Fibroblast of skin of left biceps (primary cell): ENCODE measurements around the gene CACNA1H.

Source experiments
- DNase-seq, 2 experiments: peaks; one replicate each; pipeline ENCODE4 v3.0.0-alpha.2; 2013; ENCODE audit warnings: low read depth in 2 of 2

The CACNA1H gene

DNA sequence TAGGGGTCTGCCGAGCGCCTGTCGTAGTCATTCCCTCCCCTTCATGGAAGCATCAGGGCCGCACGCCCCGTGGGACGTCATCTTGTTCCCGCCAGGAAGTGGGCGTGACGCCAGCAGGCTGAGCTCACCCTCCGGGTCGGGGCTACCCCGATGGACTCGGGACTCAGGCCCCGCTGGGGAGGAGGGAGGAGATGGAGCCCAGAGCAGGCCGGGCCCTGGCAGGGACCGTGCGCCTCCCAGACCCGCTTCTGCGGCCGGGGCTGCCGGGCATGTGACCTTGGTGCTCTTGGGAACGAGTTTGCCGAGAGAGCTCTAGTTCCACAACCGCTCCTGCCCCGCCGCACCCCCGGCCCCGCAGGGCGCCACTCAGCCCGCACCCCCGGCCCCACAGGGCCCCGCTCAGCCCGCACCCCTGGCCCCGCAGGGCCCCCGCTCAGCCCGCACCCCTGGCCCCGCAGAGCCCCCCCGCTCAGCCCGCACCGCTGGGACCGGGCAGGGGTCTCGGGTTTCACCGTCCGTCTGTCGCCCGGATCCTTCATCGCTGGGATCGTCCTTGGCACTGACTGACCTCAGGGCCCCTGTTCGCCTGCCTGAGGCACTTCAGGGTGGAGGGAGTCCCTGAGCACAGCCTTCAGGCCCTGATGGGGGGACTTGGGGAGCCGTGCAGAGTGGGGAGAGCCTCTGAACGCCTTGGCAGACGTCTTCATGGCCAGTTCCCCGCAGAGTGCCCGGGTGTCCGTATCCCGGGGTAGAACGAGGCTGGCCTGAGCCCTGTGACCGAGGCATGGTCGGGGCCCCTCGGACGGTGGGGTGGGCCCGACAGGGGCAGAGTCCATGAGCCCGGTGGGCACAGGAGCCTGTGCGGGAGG, 5.8 kb downstream of the CACNA1H start:
- no peak for DNase-seq

DNA sequence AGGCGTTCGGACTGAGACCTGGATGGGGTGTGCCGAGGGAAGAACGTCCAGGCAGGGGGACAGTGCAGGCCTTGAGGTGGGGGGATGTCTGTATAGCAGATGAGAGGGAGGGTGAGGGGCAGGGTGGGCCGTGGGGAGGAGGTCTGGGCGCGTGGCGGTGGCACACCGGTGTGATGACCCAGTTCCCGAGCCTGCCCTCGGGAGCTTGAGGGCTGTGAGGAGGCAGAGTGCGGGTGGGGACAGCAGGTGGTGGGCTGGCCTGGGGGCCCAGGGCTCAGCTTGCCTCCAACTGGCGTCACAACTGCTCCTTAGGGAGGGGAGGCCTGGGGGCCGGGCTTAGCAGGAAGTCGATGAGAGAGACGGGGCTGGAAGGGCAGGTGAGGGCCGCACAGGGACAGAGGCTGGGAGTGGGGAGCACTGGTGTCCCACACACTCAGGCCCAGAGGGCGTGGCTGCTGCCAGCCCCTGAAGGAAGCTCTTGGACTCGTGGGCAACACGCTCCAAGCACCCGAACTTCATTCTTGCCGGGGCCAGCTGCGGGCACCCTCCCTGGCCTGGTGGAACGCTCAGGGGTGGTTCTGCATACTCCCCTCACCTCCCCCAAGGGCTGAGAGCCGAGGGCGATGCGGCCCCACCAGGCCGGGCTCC, 6.5 kb downstream of the CACNA1H start:
- DNase-seq = no peak

DNA sequence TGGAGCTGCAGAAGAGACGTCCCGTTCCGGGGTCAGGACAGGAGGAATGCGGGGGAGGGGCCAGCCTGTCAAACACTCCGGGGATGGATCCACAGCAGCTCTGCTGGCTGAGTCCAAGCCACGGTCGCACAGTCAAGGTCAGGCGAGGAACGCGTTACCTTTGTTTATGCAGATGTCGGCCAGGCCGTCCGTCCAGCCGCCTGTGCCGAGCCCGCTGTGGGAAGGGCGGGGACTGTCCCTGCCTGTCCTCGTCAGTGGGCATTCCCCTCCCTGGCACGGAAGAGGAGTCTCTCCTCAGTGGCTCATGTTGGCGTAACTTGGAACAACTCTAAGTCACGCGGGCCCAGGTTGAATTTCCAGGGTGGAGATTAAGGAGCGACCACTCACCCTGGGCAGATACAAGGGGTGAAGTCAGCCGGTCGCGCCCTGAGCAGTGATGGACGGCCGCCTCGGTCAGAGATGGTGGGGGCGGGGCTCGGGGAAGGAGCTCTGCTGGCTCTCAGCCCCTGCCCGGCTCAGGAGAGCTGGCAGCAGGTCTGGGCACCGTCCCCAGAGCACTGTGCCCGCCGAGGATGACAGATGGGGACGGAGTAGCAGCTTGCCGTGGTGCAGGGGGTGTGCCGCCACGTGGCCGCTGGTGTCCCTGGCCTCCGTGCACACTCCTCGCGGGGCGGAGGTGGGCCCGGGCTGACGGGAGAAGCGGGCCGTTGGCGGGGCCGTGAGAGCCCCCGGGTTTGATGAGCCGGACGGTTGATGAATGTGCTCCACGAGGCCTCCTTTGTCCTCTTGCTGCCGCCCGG, 7.3 kb downstream of the CACNA1H start:
- no peak for DNase-seq

DNA sequence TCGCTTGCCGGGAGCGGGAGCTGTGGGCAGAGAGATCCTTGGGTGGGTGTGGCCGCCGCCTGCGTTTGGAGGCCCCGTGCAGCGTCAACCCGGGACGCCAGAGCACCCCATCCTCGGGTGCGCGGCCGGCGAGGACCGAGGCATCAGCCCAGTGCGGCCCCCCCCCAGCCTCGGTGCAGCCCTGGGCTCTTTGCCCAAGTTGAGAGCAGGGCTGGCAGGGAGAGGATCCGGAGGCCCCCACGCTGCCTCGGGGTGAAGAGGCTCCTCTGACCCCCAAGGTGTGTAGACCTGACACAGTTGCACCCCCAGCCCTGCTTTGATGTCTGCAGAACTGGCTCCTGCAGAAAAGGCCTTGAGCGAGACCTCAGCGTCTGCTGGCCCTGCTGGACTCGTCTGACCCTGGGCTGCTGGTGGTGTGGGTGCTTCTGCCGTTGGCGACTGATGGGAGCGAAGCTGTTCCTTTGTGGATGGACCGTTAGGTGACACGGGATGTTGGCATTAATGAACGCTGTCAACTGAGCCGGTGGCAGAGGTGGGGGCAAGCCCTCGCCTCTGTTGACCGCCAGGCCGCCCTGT, 8.0 kb downstream of the CACNA1H start:
- DNase-seq = no peak

DNA sequence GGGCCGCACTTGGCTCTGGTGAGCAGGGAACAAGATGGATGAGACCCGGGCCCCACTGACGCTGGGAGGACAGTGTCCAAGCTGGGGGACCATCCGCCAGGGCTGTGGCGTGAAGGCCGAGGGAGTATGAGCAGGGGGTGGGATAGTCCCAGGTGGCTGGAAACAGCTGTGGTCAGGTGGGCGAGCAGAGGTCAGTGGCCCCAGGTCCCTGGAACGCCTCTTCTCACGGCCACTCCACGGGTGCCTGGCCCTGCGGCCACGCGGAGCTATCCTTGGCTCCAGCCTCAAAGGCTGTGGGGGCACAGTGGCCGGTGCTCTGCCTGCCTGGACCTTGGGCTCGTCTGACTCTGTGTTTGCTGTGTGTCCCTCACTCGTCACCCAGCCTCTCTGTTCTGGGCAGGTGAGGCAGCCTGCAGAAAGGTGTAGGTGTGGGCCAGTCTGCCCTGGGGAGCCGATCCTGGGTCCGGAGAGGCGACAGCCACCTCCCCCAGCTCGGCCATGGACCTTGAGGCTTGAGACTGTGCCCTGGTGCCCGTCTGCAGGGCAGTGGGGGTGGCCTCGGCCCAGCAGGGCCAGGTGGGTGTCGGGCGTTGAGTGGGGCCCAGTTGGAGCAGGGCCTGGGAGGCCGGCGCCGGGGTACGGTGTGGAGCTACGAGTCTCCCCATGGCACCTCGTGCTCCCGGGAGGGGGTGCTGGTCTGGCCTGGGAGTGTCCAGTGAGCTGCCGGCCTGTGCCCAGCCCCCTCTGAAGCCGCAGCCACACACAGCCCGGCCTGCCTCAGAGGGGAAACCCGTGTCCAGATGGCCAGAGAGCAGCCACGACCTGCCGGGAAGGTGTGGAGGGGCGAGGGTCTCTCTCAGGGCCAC, 10.0 kb downstream of the CACNA1H start:
- DNase-seq = no peak

DNA sequence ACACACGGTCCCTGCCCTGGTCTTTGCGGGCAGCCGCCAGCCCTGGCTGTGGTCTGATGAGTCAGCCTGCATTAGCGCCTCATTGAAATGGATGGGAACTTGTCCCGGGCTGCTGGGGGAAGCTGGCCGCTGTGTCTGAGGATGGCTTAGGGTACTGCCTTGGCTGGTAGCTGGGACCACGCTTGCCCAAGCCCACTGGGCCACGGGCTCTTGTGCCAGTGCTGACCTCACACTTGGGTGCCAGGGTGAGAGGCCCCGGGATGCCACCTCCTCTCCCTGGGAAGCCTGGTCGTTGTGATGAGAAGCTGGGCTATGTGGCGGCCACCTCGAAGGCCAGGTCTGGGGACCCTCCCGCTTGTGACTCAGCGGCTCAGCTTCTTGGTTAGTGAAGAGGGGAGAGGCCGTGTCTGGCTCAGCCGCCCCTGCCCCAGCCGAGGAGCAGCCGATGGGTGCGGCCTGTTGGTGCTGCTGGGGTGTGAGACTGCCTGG, 10.7 kb downstream of the CACNA1H start:
- no peak for DNase-seq

DNA sequence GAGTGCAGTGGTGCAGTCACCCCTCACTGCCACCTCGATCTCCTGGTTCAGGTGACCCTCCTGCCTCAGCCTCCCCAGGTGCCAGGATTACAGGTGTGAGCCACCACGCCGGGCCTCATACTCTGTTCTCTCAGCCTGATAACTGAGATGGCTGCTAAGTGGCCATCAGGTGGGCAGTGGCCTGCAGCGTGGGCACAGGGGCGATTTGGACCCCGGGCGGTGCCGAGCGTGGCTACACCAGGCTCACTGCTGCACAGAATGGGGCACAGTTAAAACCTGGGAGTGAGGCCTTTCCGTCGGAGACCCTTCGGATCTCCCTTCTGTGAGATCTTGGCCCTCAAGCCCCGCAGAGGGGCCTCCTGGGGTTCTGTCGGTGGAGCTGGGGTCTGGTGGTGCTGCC, 11.5 kb downstream of the CACNA1H start:
- no peak for DNase-seq

DNA sequence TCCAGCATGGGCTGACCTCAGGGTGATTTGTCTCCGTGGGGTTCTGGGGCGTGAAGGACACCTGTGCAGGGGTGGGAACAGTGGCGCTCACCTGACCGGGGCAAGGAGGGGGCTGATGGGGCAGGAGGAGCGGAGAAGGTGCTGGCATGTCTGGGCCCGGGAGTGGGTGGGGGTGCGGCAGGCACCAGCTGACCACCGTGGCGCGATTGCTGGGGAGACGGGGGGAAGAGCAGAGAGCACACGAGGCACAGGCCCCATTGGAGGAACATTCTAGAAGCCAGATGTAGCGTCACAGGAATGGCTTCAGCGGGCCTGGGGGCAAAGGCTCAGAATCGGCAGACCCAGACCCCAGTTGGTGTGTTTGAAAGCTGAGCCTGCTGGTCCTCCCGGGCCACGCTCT, 12.1 kb downstream of the CACNA1H start:
- no peak for DNase-seq

DNA sequence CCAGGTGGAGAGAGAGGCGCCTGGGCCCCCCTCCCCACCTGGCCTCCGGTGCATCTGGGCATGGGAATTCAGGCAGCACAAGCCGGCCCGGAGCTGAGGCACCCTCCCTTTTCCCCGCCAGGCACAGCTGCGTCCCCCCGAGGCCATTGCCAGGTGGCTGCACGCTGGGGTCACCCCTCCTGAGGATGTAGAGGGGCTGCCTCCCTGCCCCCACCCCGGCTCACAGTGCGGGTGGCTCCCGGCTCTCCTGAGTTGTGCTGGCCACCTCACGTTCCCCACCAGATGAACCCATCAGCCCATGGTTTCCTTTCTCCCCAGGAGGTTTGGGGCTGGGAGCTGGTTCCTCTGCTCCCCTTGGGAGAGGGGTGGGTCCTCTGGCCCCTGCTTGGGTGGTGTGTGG, 12.6 kb downstream of the CACNA1H start:
- no peak for DNase-seq

DNA sequence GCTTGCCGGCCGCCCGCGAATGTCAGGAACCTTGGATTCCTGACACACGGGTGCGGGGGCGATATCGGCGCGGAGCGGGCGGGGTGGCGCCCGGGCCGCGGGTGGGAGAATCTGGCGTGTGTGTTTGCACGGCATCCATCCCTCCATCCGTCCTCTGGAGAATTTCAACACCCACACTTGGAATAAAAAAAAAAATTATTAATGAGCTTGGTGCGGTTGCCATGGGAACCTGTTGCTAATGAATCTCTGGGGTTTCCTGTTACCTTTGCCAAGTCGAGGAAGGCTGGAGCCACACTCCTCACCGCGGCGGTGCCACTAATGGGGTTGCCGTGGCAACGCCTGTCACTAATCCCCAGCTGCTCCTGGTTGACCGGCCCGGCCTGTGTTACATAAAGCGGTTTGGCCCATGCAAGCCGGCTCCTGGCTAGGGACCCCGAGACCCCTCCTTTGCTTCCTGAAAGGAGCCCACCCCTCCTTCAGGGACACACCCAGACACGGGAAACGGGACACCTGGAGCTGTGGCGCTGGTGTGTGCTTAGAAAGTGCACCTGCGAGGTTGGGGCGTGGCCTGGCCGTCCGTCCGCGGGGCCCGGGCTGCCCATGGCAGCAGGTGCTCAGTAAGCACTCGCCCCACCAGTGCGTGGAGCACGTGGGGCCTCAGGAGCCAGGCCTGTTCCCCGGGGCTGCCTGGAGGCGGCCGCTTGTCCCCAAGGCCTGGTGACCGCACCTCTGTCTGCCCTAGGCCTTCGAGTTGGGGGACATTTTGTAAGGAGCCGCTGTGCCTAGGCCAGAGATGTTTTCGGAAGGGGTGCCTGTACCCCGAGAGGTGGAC, 14.6 kb downstream of the CACNA1H start:
- DNase-seq = no peak

DNA sequence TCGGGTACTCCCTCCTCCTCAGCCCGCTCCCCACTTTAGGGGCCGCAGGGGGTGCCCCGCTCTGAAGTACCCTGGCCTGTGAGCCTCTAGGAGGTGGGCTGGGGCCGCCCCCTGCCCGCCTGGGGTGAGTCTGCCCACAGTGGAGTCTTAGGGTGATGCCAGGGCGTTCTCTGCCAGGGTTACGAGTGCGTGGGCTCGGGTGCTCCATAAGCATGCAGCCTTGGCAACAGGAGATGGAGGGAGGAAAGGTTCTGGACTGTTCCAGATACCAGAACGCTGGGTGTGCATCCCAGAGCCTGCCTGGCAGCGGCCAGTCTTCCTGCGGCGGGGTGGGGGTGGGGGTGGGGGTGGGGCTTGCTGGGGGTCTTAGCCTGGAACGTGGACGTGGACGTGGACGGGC, 15.9 kb downstream of the CACNA1H start:
- DNase-seq = no peak

DNA sequence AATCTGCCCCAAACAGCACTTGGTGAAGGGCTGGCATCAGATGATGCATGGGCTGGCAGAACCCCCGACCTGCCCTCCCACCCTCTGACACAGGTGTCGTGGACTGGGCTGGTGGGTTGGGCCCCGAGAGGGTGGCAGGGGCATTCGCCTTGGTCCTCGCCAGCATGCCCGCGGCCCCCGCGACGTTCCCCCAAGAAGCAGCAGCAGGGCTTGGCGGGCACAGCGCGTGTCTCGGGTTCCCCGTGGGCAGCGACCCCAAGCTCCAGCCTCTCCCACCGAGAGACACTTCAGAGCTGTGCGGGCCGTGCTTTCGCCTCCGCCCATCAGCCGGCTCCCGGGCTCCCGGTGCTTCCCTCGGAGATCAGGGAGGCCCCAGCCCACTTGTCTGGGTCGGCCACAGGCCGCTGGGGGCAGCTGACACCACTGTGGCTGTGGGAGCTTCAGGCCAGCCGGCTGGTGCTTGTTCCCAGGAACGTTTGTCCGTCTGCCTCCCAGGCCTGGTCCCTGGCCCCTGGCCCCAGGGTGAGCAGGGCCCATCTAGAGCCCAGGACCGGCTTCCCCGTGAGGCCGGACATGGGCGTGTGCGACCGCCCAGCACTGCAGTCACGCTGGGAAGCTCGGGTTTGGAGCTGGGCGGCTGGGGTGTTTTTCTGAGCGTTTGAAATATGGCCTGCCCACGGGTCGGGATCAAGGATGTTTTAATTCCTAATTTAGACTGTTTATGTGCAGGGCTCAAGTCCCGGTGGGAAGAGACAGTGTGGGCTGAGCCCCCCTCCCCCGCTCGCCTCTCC, 16.6 kb downstream of the CACNA1H start:
- DNase-seq = no peak

DNA sequence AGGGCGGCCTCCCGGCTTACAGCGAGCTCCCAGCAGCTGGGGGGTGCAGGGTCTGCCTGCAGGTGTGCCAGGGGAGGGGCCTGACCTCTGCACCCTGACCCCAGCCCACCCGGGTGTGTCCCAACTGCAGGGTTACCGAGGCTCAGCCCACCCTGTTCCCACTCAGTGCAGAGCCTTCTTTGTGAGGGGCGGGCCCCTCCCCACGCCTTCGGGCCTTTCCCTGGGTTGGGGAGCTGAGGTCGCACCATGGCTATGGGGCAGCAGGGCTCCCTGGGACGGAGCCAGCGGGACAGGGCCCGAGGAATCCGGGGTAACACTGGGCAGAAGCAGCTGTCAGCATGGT, 17.1 kb downstream of the CACNA1H start:
- DNase-seq = no peak

DNA sequence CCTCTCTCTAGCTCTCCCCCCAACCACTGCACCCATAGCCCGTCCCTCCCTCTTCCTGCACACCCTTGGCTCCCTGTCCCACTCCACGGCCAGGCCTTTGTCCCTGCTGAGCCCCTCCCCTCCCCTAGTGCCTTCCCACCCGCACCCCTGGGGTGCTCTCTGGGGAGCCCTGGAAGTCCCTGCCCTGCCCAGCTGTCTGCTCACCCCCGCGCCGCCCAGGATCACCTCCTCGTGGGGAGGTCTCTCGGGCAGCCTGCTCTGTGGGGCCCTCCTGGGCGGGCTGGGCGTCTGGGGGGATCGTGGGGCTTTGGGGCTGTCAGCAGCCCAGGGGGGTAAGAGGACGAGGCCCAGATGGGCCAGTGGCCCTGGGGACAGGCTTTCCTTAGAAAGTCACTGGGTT, 18.1 kb downstream of the CACNA1H start:
- no peak for DNase-seq

DNA sequence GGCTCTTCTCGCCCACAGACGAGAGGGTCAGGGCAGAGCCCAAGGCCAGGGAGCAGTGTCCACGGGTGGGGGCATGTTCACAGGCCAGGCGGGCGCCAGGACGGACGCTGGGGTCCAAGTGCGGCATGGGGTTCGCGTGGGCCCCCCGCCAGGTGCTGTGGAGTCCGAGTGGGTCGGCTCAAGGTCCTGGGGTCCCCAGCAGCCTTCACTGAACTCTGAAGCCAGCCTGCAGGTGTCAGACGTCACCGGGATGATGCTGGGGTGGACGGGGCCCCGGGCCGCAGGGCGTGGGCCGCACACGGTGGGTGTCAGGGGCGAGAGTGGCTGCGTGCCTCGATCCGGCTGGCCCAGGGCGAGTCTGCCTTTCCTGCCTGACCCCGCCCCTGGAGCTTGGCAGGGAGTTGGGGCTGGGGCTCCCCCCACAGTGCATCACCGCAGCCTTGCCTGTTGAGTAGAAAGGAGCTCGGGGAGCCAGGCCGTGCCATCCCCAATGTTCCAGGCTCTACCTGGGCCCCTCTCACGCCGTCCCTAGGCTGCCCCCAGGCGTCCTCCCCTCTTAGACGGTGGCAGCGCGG, 19.0 kb downstream of the CACNA1H start:
- no peak for DNase-seq

DNA sequence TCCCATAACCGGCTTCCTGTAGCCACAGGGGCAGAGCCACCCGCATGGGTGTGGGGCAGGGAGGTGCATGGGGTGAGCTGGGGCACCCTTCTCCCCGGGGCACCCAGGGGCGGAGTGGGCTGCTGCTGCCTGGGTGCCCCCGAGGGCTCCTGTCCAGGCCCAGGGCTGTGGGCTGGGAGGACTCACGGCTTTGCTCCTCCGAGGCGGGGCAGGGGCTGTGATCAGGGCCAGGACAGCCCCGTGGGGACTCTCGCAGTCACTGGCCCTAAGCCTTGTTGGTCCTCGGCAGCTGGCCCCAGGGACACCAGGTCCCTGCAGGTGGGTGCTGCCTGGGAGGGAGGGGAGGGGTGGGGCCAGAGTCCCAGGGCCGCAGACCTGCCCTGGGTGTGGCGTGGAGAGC, 19.7 kb downstream of the CACNA1H start:
- DNase-seq = no peak

DNA sequence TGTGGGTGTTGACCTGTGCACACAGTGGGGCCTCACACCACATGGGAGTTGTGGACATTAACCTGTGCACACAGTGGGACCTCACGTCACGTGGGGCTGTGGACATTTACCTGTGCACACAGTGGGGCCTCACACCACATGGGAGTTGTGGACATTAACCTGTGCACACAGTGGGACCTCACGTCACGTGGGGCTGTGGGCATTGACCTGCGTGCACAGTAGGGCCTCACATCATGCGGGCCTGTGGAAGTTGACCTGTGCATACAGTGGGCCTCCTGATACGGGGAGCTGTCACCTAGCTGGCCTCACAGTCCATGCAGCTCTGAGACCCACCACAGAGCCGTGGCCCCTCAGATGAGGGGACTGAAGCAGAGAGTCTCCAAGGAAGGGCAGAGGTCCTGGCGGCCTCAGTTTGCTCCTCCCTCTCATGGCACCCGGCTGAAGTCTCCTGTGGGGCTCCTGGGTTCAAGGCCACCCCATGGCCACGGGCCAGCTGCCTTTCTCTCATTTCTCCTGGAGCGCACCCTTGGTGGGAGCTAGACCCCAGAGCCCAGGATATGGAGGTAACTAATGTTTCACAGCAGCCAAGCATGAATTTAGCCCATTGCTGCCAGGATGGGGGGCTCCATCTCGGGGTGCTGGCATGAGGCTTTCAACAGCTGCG, 21.0 kb downstream of the CACNA1H start:
- no peak for DNase-seq

DNA sequence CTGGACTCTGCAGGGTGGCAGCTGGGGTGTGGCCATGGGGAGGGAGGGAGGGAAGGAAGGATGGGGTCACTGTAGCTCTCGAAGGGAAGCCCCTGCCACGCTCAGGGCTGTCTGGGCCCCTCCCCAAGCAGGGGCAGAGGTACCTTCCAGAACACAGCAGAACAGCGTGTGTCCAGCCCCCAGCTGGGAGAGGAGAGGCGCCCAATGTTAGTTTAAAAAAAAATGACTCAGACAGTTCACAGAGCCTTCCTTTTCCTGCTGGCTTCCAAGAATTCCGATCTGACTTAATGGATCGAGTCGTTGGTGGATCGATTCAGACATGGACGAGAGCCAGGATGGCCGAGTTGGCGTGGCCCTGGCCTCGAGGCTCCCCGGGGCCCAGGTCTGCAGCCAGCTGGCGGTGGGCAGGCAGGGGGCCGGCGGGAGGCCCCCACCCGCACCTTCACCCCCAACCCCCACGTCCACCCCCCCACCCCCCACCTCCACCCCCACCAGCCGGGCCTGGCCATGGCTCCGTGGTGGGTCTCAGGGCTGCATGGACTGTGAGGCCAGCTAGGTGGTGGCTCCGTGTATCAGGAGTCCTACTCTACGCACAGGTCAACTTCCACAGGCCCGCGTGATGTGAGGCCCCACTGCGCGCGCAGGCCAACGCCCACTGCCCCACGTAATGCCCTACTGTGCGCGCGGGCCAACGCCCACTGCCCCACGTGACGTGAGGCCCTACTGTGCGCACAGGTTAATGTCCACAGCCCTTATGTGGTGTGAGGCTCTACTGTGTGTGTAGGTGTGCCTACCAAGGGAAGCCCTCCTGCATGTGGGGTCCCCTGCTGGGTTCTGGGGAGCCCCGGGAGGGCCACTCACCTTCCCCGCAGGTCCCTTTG, 21.8 kb downstream of the CACNA1H start:
- no peak for DNase-seq
